GM23338 (cell line): Measurements from ENCODE around the gene ERFE. TPM values are rescaled to one million over a fixed set of nuclear protein-coding genes. Genes with fewer than 3 reads are reported as not detected.

Experiments used
- ATAC-seq: fragments of 200-7000 bp; cut with Tn5 transposase; 3 replicates; pipeline ENCODE4 v1.9.1; 2020
- DNase-seq: peaks from one replicate; pipeline ENCODE4 v3.0.0-alpha.2; 2015; ENCODE audit warnings: low spot score
- H2AFZ ChIP-seq: fragments of 200-600 bp; sonication (generic); 2 replicates; pipeline ENCODE4 v1.8.0; 2016; ENCODE audit warnings: antibody characterized with exemption, mild to moderate bottlenecking, moderate library complexity
- H3F3A ChIP-seq: fragments of 200-600 bp; sonication (generic); replicated peaks from 2 replicates; pipeline ENCODE4 v1.8.0; 2017; ENCODE audit warnings: antibody characterized with exemption, mixed run types, low read depth
- H3K27ac ChIP-seq: fragments of 200-600 bp; sonication (generic); 2 replicates; pipeline ENCODE4 v1.6.1; 2016; ENCODE audit warnings: low read depth
- H3K27me3 ChIP-seq: fragments of 200-600 bp; sonication (generic); 2 replicates; pipeline ENCODE4 v1.8.0; 2016; ENCODE audit warnings: mild to moderate bottlenecking, mixed run types, moderate library complexity; ENCODE audit not compliant: insufficient read depth
- H3K36me3 ChIP-seq: fragments of 200-600 bp; sonication (generic); 2 replicates; pipeline ENCODE4 v1.8.0; 2016; ENCODE audit warnings: mild to moderate bottlenecking; ENCODE audit not compliant: insufficient read depth
- H3K4me1 ChIP-seq: fragments of 200-600 bp; sonication (generic); 2 replicates; pipeline ENCODE4 v1.8.0; 2016; ENCODE audit warnings: mild to moderate bottlenecking, moderate library complexity; ENCODE audit not compliant: insufficient read depth
- H3K4me2 ChIP-seq: fragments of 200-600 bp; sonication (generic); 2 replicates; pipeline ENCODE4 v1.7.1; 2017; ENCODE audit warnings: mixed run types
- H3K4me3 ChIP-seq: fragments of 200-600 bp; sonication (generic); 2 replicates; pipeline ENCODE4 v1.6.1; 2016; ENCODE audit warnings: mixed run types
- H3K79me2 ChIP-seq: fragments of 200-600 bp; sonication (generic); replicated peaks from 2 replicates; pipeline ENCODE4 v1.8.0; 2017; ENCODE audit warnings: mild to moderate bottlenecking; ENCODE audit not compliant: insufficient read depth
- H3K9me2 ChIP-seq: fragments of 200-600 bp; sonication (generic); 2 replicates; pipeline ENCODE4 v1.8.0; 2017; ENCODE audit not compliant: insufficient read depth
- H4K20me1 ChIP-seq: fragments of 200-600 bp; sonication (generic); replicated peaks from 2 replicates; pipeline ENCODE4 v1.8.0; 2017; ENCODE audit warnings: mild to moderate bottlenecking; ENCODE audit not compliant: insufficient read depth
- H3K27ac Mint-ChIP-seq: 2 replicates; pipeline ENCODE4 v1.8.0; 2020; ENCODE audit warnings: inconsistent platforms, mild to moderate bottlenecking, moderate library complexity, mixed read lengths
- H3K27me3 Mint-ChIP-seq: 3 replicates; pipeline ENCODE4 v1.8.0; 2022; ENCODE audit warnings: low read depth, mild to moderate bottlenecking, moderate library complexity, mixed read lengths, inconsistent platforms; ENCODE audit not compliant: insufficient read depth, poor library complexity
- H3K36me3 Mint-ChIP-seq: 3 replicates; pipeline ENCODE4 v1.8.0; 2021; ENCODE audit warnings: low read depth, mild to moderate bottlenecking, inconsistent platforms, moderate library complexity, mixed read lengths
- H3K4me1 Mint-ChIP-seq: 3 replicates; pipeline ENCODE4 v1.8.0; 2020; ENCODE audit warnings: mild to moderate bottlenecking, inconsistent platforms, mixed read lengths
- H3K4me3 Mint-ChIP-seq: 3 replicates; pipeline ENCODE4 v1.8.0; 2021; ENCODE audit warnings: moderate library complexity, mild to moderate bottlenecking, inconsistent platforms, mixed read lengths
- H3K9me3 Mint-ChIP-seq: 3 replicates; pipeline ENCODE4 v1.8.0; 2020; ENCODE audit warnings: moderate library complexity, mild to moderate bottlenecking, inconsistent platforms, mixed read lengths
- CTCF ChIP-seq, 2 experiments: fragments of 200-600 bp in 1 of 2; sonication (generic) in 1 of 2; conservative IDR thresholded peaks; 2 replicates each; pipeline versions ENCODE4 v1.5.1 to v1.6.1; 2016 to 2017; ENCODE audit warnings: antibody characterized with exemption in 2 of 2, low read depth in 2 of 2, mild to moderate bottlenecking in 2 of 2, moderate library complexity in 1 of 2
- ETS1 ChIP-seq: IDR thresholded peaks from 2 replicates; pipeline ENCODE4 v1.6.1; 2016; ENCODE audit warnings: antibody characterized with exemption
- EZH2 ChIP-seq: fragments of 200-600 bp; sonication (generic); IDR thresholded peaks from one replicate; pipeline ENCODE4 v1.8.0; 2017; ENCODE audit warnings: antibody characterized with exemption, mild to moderate bottlenecking, low read depth; ENCODE audit not compliant: unreplicated experiment
- EZH2phosphoT487 ChIP-seq: fragments of 200-600 bp; sonication (generic); IDR thresholded peaks from one replicate; pipeline ENCODE4 v1.8.1; 2018; ENCODE audit warnings: antibody characterized with exemption; ENCODE audit not compliant: unreplicated experiment
- NANOG ChIP-seq: IDR thresholded peaks from 2 replicates; pipeline ENCODE4 v1.6.1; 2016; ENCODE audit warnings: antibody characterized with exemption, borderline replicate concordance
- REST ChIP-seq: IDR thresholded peaks from one replicate; pipeline ENCODE4 v1.6.1; 2018; ENCODE audit warnings: antibody characterized with exemption; ENCODE audit not compliant: unreplicated experiment
- ZNF331 ChIP-seq: fragments of 250-450 bp; sonication (Bioruptor Pico); IDR thresholded peaks from 2 replicates; pipeline ENCODE4 v1.5.0; 2020; ENCODE audit warnings: low read depth, mild to moderate bottlenecking, moderate library complexity
- ZNF462 ChIP-seq: fragments of 250-450 bp; sonication (Bioruptor Pico); IDR thresholded peaks from 2 replicates; pipeline ENCODE4 v1.5.0; 2020; ENCODE audit warnings: mild to moderate bottlenecking, moderate library complexity
- polyA plus RNA-seq: library from polyadenylated mRNA; unstranded; fragments of >200 nt; fragmentation: Nextera tagmentation; extraction: Ambion mirVana; gene quantifications from 2 replicates; pipeline ENCODE4 v1.2.1, GENCODE V29; 2016
- total RNA-seq: library from RNA; depleted of rRNA; stranded (reverse); fragments of >200 nt; shearing (Covaris generic); gene quantifications from 2 replicates; pipeline ENCODE4 v1.2.3, GENCODE V29; 2014

ERFE gene
- total and polyA plus RNA-seq, 2 experiments from 2014 or later = 1.0 to 3.3 TPM

- Histone ChIP-seq H3F3A (no peaks in the 10 kb centered on the region), H3K4me1 (no peaks in the 10 kb centered on the region), H3K4me3 (no peak overlapping the region), H3K27me3 (no peaks in the 10 kb centered on the region), H4K20me1 (peaks cover 11% of the 10 kb centered on the region), H3K36me3 (peaks cover 50% of the 10 kb centered on the region), H3K9me2 (no peaks in the 10 kb centered on the region), H3K27ac (no peak overlapping the region), H3K4me2 (no peak overlapping the region), H3K79me2 (no peaks in the 10 kb centered on the region), H2AFZ (no peak overlapping the region)
- DNase-seq (no peak), ATAC-seq (no peak)
- Mint-ChIP-seq H3K27me3 (peaks cover 1% of the 10 kb centered on the region), H3K36me3 (peaks cover 94% of the 10 kb centered on the region), H3K9me3 (no peaks in the 10 kb centered on the region), H3K4me1 (no peaks in the 10 kb centered on the region), H3K27ac (no peak overlapping the region), H3K4me3 (no peak overlapping the region)
- TF ChIP-seq ZNF462 (CRISPR knock-in tag) (no peak), NANOG (no peak), EZH2phosphoT487 (no peak), CTCF (conservative IDR thresholded peaks at IDR 0.05; ENCODE audit: low read depth in 2 of 2) (no peak), EZH2 (no peak), REST (no peak), ETS1 (no peak), ZNF331 (no peak)
Measured at GRCh38 chr2:238182362-238182761, 23.6 kb downstream of the ERFE start.
